Measurements from ENCODE around the gene AGAP1. TPM values are rescaled to one million over a fixed set of nuclear protein-coding genes. Genes with fewer than 3 reads are reported as not detected.

Gene AGAP1
- total RNA-seq, 4 donors from 2014 or later, result 23.4 to 46.5 (median 29.3) TPM

- no peak for DNase-seq
- H3K27me3 ChIP-seq, result peaks cover 70% of the 10 kb centered on the region
- peaks cover 17 to 44% of the 10 kb centered on the region in 2 donors for H3K4me1 ChIP-seq
- 10 to 15% methylated on average over 21 of the region's 21 CpGs for WGBS, 2 donors
- no peak overlapping the region for H3K4me3 ChIP-seq (replicated peaks in 1 of 3)
- no peaks in the 10 kb centered on the region for H3K36me3 ChIP-seq
- TF ChIP-seq POLR2A (IDR thresholded peaks at IDR 0.05) (no peak), CTCF (IDR thresholded peaks at IDR 0.05) (no peak)
- no peaks in the 10 kb centered on the region for H3K9me3 ChIP-seq
- intact Hi-C loops (cut with DNase I), result no loop called here
- H3K27ac ChIP-seq, result no peak overlapping the region
Measured at GRCh38 chr2:236170590-236171165, 676.8 kb downstream of the AGAP1 start.

- 9% methylated on average over 21 to 27 of the region's 27 CpGs for WGBS, 2 donors
- Histone ChIP-seq H3K9me3 (no peaks in the 10 kb centered on the region), H3K27me3 (peaks cover 66% of the 10 kb centered on the region), H3K4me1 (peaks cover 15 to 39% of the 10 kb centered on the region in 2 donors), H3K36me3 (no peaks in the 10 kb centered on the region), H3K4me3 (replicated peaks in 1 of 3) (no peak overlapping the region), H3K27ac (no peak overlapping the region)
- DNase-seq, result no peak
- intact Hi-C loops (cut with DNase I), result no loop called here
- no peak for TF ChIP-seq CTCF (IDR thresholded peaks at IDR 0.05)
- TF ChIP-seq POLR2A (IDR thresholded peaks at IDR 0.05), result no peak
Measured at GRCh38 chr2:236171181-236171679, 677.4 kb downstream of the AGAP1 start.

GRCh38 chr2:236171680-236172254 is 677.9 kb downstream of the AGAP1 start:
- Histone ChIP-seq H3K9me3 (no peaks in the 10 kb centered on the region), H3K4me3 (replicated peaks in 1 of 3) (no peak overlapping the region), H3K27ac (no peak overlapping the region), H3K36me3 (no peaks in the 10 kb centered on the region), H3K27me3 (peaks cover 64% of the 10 kb centered on the region), H3K4me1 (peaks cover 9 to 34% of the 10 kb centered on the region in 2 donors)
- no peak for TF ChIP-seq POLR2A (IDR thresholded peaks at IDR 0.05)
- TF ChIP-seq CTCF (IDR thresholded peaks at IDR 0.05), result no peak
- 14 to 16% methylated on average over 13 to 16 of the region's 16 CpGs for WGBS, 2 donors
- intact Hi-C loops (cut with DNase I), result no loop called here
- DNase-seq, result no peak

- TF ChIP-seq POLR2A (IDR thresholded peaks at IDR 0.05) (no peak), CTCF (IDR thresholded peaks at IDR 0.05) (no peak)
- intact Hi-C loops (cut with DNase I), result no loop called here
- H3K27ac ChIP-seq, result no peak overlapping the region
- WGBS, 2 donors, result 12 to 18% methylated on average over 7 to 18 of the region's 46 CpGs
- H3K4me1 ChIP-seq, result peaks cover 4 to 27% of the 10 kb centered on the region in 2 donors
- H3K4me3 ChIP-seq (replicated peaks in 1 of 3), result no peak overlapping the region
- no peaks in the 10 kb centered on the region for H3K9me3 ChIP-seq
- no peak for DNase-seq
- no peaks in the 10 kb centered on the region for H3K36me3 ChIP-seq
- H3K27me3 ChIP-seq, result peaks cover 65% of the 10 kb centered on the region
Measured at GRCh38 chr2:236172255-236173035, 678.6 kb downstream of the AGAP1 start.

All from thyroid gland (tissue), 4 donors.